C1 segment of cervical spinal cord (tissue), 14 donors: ENCODE data around the gene PLB1.
A peak's percentile ranks its signal among the peaks of the same experiment; 100 is the strongest.

Experiments used
- DNase-seq, 14 donors: peaks; one replicate each; lab custom pipeline; 2025; lab: John Stamatoyannopoulos, UW

Gene PLB1

DNA sequence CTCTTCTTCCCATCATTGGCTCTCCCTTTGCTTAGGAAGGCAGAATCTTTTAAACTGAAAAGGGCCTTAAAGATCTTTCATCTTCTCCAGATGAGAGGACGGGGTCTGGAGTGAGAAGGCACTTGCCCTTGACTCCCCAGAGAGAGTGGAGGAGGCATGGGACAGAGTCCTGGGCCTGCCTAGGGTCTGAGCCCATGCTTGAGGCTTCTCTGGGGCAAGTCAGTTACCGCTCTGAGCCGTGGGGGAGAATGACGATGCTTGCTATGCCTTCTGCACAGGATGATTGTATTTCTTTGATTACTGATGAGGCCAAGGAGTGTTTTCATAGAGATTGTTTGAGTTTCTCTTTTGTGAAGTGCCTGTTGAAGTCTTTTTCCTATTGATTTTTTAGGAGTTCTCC, 921 bp downstream of the PLB1 start:
- DNase-seq: no peak

DNA sequence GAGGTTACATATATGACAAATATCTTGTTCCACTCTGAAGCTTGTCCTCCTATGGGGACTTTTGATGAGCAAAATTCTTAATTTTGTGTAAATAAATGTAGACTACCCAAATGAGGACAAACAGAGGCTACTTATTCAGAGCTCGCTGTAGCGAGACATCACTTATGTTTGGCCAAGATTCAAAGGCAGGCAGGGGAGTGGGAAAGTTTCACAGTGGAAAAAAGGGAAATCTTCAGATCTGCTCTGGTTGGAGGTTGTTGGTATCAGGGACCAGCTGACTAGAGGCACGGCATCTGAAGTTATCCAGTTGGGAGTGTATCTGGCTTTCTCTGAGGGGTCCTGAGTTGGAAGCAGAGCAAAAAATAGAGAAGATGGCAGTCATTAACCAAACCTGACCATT, 1.3 kb downstream of the PLB1 start:
- no peak for DNase-seq

DNA sequence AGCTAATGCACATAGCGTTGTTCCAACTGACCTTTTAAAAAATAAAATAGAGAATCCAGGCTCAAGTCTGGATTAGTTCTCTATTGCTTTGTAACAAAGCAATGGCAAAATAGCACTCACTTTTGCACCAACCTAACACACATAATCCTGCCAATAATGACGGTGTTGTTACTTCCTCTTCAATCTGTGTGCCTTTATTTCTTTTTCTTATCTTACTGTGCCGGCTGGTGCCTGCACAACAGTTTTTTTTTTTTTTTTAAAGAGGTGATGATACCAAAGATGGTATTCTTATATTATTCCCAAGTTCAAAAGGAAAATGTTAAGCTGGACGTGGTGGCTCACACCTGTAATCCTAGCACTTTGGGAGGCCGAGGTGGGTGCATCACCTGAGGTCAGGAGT, 3.4 kb downstream of the PLB1 start:
- no peak for DNase-seq

DNA sequence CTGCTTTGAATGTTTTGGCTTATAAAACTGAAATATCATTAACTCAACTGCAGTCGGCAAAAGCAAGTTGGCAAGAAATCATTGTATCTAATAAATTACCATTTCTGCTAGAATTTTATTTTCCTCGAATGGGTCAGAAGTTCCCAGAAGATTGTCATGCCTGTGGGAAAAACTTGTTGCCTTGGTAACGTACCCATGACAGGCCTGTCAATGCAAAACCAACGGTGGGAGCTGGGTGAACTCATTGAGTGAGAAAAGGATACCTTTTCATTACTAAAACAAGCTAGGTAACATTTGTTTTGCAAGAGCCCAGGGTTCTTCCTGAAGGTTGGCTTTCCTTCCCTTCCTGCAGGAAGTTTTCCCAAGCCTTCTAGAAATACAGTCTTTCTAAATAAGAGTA, 9.5 kb downstream of the PLB1 start:
- no peak for DNase-seq

DNA sequence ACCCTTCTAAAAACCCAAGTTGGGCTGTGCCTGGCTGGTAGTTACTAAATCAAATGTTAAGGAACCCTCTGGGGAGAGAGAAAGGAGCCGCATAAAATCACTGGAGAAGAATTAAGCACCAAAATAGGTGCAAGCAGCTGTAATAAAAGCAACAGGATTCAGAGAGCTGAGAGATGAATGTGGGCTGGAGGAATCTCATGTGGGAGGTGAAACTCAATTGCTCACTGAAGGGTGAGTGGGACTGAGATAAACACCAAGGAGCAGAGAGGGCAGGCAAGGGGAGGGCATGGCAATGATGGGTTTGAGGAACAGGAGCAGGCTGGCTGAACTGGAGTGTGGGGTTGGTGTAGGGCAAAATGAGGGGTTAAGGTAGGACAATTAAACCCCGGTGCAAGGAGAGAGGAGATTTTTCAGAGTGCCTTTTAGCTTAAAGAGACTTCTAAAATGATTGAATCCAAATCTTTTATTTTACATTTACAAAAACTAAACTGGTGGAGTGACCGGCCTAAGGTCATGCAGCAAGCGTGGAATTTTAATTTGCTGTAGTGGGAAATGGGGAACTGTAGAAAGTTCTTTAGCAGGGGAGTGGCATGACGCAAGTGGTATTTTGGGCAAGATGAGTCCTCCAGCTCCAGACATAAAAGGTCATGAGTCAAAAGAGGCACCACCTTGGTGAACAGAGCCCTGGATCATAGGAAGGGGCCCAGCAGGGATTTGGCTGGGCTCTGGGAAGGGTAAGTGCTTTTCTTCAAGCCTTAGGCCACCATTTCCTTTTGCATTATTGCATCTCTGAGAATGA, 10.5 kb downstream of the PLB1 start:
- DNase-seq: no peak

DNA sequence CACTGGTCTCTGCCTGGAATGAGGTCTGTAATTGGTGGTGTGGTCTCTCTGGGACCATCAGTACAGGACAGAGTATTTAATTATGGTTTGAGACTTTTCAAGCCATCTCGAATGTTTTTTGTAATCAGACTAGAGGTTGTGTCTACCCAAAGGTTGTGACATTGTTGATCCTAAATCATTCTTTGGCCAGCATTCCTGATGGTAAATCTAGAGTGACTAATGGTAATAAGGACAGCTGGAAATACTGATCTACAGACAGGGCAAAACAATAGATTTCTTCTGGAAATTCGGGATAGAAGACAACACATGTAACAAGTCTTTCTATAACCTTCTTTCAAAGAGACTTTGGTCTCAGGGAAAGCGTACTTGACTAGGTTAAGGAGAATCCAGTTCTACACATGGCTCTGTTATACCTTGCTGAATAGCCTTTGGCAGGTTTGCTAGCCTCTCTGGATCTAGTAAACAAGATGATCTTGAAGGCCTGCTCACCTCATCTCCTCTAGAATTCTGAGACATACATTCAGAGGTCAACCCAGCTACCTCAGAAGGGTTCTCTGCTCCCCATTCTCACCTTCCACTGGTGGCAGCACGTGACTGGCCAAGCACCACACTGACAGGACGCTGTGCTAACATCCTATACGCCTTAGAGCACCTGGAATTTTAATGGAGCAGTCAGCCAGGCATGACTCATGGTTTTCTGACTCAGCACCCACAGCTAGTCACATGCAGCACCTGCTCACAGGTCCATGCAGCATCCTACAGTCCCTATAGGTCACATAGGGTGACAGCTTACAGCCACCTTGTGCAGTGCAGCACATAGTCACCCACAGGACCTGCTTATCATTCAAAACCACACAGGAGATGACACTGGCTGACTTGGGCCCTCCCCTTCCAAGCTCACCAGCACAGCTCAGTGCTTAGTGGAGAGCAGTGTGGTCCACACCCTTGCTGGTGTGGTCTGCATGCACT, 12.2 kb downstream of the PLB1 start:
- DNase-seq: no peak

DNA sequence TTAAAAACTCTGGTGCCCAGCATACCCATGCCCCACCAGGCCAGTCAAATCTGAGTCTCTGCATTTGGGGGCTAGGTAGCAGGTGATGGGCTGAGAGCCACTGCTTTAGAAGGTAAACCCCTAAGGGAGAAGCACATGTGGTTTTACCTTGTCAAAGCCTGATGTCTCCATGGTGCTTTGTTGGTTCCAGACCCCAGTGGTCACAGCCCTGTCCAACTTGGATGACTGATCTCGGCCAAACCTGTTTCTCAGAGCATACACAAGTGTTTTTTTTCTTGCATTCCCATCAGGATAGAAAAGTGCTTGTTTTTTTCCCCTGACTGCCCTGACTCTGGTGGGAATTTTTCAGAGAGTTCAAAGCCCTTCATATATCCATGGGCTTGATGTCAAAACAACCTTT, 13.5 kb downstream of the PLB1 start:
- no peak for DNase-seq

DNA sequence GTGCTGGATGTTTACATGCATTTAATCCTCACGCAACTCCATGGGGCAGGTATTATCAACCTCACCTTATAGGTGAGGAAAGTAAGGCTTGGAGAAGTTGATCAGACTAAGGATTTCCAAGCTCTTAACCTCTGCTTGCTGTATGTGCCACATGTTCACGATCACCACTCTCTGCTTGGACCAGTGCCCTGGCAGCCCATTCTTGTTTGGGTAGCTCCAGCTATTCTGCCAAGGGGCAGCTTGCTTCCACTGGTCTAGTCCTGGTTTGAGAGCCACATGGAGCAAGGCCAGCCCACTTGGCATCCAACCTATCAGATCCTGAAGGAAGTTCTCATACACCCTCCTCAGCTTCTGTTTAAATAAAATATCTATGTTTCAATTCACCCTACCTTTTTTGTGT, 14.3 kb downstream of the PLB1 start:
- peak in 2 of 14 donors; percentile 12 to 30 for DNase-seq

DNA sequence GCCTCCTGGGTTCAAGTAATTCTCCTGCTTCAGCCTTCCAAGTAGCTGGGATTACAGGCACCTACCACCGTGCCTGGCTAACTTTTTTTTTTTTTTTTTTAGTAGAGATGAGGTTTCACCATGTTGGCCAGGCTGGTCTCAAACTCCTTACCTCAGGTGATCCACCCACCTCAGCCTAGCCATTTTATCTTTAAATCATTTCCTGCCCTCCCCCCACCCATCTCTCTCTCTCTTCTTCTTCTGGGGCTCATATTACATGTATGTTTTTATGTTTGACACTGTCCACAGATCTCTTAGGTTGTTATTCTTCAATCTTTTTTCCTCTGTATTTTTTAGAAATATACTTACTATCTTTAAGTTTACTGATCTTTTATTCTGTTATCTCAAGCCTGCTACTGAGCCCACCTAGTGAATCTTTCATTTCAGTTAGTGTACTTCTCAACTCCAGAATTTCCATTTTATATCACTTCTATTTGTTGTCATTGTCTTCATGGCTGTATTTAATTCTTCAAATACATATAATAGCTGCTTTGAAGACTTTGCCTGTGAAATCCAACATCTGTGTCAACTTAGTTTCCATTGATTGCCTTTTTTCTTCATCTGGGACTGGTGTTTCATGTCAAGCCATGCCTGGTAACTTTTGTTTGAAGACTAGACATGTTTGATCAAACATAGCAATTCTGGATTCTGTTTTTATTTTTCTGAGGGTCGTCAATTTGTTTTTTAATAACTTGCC, 16.2 kb downstream of the PLB1 start:
- DNase-seq: no peak

DNA sequence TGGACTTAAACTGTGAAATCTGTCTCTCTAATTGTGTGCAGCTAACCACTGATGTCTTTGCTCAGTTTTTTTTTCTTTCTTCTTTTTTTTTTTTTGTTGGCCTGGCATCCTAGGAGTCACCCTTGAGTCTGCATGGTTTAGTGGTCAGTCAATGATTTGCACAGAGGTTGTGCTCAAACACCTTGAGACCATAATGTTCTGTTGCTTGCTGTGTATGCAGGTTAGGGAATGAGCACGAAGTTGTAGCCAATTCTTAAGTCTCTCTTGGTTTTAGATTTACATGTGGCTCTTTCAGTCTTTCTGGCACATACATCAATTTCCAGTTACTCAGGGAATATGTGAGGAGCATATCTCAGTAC, 16.7 kb downstream of the PLB1 start:
- DNase-seq: no peak

DNA sequence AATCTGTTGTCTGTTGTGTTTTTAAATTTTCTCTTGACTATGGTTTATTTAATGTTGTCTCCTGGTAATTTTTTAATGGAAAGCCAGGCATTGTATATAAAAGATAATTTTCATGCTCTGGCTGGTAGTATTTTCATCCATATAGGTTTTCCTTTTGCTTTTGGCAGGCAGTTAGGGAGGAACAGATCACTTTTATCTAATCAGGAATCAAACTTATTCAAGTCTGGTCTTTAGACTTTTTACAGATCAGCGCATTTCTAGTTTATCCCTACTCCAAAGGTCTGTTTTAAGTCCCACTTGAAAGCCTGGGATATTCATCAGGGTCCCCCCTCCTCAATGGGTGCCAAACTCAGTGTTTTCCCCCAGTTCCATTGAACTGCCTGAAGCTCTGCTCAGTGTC, 17.2 kb downstream of the PLB1 start:
- no peak for DNase-seq

DNA sequence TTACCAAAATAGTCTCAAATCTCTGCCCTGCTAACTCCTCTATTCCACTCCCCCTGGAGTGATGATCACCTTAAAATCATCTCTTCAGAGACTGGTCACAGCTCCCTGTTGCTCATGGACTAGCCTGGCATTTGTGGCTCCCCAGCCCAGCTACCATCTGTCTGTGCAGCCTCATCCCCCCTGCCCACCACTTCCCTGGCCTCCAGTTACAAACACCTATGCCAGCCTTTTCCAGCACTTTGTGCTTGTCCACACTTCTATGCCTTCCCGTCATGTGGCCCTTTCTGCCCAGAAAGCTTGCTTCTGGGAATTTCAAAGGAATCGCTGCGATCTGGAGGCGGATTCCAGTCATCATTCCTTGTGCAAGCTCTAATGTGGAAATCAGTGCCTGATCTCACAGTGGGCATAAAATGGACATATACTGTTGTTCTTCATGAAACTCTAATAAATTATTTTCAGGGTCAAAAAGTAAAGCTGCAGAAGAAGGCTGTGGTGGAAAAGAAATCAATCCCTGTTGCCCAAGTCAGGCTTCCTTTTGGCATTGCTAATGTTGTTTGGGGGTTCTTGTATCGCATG, 19.4 kb downstream of the PLB1 start:
- DNase-seq: no peak

DNA sequence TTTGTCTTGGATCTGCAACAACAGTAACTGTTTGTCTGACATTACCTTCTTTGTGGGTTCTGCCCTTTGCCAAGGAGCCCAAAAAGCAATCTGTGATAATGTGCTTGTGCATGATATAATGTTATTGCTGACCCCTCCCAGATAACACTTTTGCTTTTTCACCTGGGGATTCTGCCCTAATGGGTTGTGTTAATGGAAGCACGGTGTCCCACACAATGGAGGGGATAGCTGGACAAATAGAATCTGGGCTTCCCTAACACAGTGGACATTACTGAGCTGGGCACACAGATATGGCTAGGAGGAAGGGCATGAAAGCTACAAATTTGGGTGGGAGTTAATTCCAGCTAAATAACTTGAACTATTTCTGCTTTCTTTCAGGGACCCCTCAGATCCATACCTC, 20.6 kb downstream of the PLB1 start:
- no peak for DNase-seq

DNA sequence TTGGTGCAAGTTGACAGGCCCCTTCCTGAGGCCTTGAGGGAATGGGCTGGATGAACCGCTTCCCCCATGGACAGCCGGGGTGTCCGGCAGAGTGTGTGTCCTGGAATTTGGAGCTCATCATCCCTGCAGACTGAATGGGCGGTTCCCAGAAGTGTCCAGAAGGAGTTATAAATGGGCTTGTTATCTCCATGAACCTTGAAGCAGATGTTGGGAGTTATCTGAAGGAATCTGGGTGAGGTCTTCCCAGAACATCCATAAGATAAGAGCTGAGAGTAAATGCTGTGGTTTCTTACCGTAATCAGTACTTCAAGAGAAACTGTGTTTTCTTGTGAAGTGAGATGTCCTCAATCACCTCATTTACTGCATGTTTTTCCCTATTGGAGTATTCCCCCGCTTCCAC, 21.1 kb downstream of the PLB1 start:
- no peak for DNase-seq

DNA sequence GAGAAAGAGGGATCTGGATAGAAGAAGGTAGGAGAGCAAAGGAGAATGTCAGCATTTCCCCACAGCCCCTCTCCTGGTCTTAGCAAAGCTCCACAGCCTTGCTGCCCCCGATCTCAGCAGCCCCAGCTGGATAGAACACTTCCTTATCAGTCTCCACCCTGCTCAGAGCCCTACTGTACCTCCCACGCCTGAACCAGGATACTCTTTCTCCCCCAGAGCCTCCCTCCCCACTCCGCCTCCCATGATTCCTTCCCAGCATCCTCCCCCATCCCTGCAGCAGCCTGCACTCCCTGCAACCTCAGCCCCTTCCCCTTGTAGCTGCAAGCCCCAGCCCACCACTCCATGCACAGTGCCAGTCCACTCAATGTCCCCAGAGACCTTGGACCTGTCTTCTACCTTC, 25.8 kb downstream of the PLB1 start:
- no peak for DNase-seq

DNA sequence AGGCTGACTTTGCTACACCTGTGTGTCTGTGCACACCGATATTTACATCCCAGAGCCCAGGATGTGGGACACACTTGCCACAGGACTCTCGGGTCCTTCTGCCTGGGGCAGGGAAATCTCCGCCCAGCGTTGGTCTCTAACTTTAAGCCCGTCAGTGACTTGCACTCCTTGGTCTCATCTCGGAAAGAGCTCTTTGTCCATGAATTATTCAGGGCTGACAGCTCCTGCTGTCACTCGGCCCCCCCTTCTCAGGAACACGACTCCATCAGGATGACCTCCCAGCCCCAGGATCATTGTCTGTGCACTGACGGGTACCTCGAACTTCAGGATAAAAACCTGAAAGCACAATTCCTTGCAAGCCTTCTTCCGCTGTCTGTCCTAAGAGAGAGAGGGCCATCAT, 26.6 kb downstream of the PLB1 start:
- no peak for DNase-seq

DNA sequence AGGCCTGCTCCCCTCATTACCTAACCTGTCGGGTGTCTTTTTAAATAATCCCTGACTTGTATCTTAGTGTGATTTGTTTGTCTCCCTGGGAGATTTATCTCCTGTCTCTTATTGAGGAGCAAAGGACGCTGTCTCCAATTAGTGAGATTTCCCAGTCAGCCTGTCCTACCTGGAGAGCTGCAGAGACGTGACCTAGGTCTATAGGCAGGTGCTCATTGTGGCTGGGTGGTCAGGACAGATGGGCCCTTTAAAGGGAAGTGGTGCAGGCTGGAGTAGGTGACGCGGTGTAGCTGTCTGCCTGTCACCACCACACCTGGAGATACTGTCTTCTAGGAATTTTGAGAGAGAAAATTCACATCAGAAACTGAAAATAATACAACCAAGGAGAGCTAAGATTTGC, 28.0 kb downstream of the PLB1 start:
- DNase-seq: no peak

DNA sequence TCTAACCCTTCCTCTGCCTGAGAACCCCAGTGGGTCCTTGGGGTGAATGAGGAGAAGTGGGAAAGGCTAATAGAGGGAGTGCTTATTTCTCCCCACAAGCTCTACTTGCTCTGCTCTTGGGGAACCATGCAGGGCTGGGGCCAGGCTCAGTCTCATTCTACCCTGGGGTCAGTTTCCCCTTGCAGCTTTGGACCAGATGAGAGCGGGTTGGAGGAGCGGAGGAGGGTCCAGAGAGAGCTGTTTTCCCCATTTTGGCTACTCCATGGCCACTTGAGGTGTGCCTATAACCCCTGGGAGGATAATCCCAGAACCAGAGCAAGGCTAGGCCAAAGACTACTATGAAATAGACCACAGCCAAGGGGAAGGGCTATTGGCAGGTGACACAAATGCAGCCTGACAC, 29.6 kb downstream of the PLB1 start:
- DNase-seq: no peak

DNA sequence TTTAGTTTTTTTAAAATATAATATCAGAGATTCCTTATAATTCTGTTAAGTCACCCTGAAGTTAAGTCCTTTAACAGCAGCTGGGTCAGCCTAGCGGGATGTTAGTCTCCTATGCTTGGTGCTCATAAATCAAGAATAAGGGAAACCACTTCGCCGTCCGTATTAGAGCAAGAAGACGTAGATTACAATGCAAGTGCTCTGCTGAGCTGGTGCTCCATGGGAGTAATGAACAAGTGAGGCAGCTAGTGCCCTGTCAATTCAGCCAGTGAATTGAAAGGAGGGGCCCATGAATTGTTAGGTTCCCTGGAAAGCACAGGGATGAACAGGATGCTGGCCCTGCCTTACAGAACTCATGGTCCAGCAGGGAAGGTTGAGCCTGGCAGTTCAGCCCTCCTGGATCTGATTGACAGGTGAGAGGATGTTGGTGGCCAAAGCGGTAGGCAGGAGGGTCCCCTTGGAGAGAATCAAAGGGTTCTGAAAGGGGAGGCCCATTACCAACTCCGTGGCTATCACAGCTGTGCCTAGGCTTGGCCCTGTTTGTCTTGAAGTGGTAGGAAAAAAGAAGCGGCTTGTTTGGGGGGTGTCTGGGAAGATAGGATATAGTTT, 30.8 kb downstream of the PLB1 start:
- DNase-seq: no peak

DNA sequence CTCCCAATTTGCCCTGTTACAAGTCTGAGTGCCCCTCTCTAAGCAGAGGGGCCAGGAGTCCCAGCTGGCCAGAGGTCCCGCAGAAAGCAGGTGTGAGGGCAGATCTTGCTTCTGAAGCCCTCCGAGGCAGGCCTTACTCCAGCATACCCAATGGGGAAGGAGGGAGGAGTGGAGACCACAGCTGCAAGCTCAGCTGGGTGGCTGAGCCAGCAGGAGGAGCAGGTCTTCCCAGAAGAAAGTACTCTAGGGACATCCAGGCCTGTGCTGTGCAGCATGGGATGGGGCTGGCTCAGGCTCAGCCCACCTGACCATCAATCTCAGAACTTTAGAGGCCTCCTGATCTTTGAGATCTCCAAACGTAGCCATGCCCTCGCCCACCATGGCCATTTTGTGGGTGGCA, 31.3 kb downstream of the PLB1 start:
- DNase-seq: no peak

DNA sequence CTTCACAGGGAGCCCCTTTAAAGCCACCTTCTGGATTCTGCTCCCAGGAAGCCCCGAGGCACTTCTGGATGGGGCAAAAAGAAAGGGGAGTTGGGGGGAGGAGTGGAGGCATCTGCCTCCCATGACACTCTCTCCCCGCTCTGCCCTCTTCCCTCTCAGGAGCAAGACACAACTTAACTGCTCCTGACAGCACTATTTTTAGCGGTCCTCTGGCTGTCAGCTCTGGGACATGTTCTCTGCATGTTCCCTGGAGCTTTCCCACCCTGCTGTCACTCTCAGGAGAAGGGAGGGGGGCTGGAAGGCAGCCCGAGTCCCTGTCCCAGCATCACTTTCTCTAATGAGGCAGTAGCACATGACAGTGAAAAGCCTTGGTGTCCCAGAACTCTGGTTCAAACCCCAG, 32.3 kb downstream of the PLB1 start:
- no peak for DNase-seq

DNA sequence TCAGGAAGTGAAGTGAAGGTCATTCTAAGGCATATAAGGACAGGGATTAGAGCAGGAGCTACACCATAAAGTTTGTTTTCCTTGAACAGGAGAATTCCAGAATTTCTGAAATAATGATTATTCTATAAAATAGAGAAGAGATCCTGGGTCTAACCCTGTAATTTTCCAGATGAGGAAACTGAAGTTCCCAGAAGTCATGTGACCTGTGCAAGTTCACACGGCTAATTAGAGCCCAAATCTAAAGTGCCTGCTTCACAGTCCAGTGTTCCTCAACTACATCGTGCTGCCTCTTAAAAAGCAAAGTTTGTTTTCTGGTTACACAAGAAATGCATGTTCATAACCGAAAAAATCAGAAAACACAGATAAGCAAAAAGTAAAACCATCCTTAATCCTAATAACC, 34.9 kb downstream of the PLB1 start:
- DNase-seq: no peak
